ENCODE results near the gene IKBKG.

Gene IKBKG

DNA sequence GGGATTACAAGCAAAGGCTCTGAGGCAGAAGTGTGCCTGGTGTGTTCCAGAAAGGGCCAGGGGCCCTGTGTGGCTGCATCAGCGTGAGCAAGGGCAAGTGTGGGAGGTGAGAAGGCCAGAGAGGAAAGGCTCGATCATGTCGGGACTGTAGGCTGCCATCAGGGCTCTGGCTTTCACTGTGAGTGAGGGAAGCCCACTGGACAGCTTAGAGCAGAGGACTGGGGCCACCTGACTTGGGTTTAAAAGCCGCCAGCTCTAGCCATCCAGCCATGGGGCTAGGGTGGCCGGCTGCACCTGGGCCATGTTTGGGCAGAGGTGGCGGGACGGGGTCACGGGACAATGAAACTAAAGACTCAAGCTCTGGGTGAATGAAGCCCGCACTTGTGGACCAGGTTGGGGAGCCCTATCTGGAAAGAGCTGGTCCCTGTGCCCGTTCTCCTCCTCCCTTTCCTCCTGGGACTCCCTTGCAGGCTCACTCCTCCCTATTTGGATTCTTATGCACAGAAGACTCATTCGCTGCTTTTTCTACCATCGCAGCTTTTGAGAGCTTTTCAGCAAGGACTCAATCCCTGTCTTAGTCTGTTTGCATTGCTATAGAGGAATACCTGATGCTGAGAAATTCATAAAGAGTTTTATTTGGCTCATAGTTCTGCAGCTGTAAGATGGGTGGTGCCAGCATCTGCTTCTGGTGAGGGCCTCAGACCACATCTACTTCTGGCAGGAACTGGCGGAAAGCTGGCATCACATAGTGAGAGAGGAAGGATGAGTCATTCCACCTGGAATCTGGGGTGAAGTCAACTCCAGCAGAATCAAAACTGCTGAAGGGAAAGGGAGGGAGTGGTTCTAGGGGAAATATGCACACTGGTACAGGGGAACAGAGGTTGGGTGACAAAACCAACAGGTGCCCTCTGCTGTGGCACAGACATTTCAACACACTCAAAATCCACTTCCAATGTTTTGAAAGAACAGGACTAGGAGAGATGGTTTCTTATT lies 56.3 kb downstream of the IKBKG start:
- TF ChIP-seq RAD21 (IDR thresholded peaks at IDR 0.05; ENCODE audit: low read depth) (0 out of 2 replicates have a peak, but pooled peaks have one; percentile 1), NFIC (IDR thresholded peaks at IDR 0.05) (0 out of 2 replicates have a peak, but pooled peaks have one; percentile 40), TEAD4 (IDR thresholded peaks at IDR 0.05) (peak; percentile 78), TCF12 (IDR thresholded peaks at IDR 0.05; ENCODE audit: low read depth) (0 out of 2 replicates have a peak, but pooled peaks have one; percentile 45)
- TF ChIP-seq, protein P1, sequence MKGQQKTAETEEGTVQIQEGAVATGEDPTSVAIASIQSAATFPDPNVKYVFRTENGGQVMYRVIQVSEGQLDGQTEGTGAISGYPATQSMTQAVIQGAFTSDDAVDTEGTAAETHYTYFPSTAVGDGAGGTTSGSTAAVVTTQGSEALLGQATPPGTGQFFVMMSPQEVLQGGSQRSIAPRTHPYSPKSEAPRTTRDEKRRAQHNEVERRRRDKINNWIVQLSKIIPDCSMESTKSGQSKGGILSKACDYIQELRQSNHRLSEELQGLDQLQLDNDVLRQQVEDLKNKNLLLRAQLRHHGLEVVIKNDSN (IDR thresholded peaks at IDR 0.05), result no peak

DNA sequence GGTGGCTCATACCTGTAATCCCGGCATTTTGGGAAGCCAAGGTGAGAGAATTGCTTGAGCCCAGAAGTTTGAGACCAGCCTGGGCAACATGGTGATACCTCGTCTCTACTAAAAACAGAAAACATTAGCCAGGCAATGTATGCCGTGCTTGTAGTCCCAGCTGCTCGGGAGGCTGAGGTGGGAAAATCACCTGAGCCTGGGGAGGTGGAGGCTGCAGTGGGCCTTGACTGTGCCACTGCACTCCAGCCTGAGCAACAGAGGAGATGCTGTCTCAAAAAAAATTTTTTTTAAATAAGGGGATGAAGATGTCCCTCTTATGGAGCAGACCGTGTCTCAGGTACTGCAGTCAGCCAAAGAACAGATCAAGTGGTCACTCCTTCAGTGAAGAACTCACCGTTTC lies 58.1 kb downstream of the IKBKG start:
- TF ChIP-seq, protein P1 (IDR thresholded peaks at IDR 0.05), result no peak
- no peak for TF ChIP-seq YY1 (IDR thresholded peaks at IDR 0.05; ENCODE audit: low read depth)
- TF ChIP-seq, protein P2, sequence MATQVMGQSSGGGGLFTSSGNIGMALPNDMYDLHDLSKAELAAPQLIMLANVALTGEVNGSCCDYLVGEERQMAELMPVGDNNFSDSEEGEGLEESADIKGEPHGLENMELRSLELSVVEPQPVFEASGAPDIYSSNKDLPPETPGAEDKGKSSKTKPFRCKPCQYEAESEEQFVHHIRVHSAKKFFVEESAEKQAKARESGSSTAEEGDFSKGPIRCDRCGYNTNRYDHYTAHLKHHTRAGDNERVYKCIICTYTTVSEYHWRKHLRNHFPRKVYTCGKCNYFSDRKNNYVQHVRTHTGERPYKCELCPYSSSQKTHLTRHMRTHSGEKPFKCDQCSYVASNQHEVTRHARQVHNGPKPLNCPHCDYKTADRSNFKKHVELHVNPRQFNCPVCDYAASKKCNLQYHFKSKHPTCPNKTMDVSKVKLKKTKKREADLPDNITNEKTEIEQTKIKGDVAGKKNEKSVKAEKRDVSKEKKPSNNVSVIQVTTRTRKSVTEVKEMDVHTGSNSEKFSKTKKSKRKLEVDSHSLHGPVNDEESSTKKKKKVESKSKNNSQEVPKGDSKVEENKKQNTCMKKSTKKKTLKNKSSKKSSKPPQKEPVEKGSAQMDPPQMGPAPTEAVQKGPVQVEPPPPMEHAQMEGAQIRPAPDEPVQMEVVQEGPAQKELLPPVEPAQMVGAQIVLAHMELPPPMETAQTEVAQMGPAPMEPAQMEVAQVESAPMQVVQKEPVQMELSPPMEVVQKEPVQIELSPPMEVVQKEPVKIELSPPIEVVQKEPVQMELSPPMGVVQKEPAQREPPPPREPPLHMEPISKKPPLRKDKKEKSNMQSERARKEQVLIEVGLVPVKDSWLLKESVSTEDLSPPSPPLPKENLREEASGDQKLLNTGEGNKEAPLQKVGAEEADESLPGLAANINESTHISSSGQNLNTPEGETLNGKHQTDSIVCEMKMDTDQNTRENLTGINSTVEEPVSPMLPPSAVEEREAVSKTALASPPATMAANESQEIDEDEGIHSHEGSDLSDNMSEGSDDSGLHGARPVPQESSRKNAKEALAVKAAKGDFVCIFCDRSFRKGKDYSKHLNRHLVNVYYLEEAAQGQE (IDR thresholded peaks at IDR 0.05; ENCODE audit: low read depth), result no peak
- no peak for TF ChIP-seq NFIC (IDR thresholded peaks at IDR 0.05)
- TF ChIP-seq TCF12 (IDR thresholded peaks at IDR 0.05; ENCODE audit: low read depth), result no peak

DNA sequence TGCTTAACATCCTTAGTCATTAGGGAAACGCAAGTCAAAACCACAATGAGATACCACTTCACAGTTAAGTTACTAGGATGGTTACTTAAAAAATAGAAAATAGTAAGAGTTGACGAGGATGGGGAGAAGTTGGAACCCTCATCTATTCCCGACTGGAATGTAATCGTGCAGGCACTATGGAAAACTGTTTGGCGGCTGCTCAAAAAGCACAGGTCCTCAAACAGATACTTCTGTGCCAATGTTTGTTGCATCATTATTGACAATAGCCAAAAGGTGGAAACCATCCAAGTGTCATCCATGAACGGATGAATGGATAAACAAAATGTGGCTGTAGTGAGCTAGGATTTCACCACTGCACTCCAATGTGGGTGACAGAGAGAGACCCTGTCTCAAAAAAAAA lies 60.0 kb downstream of the IKBKG start:
- TF ChIP-seq EP300 (IDR thresholded peaks at IDR 0.05; ENCODE audit: borderline replicate concordance), result no peak
- no peak for TF ChIP-seq TEAD4 (IDR thresholded peaks at IDR 0.05)
- TF ChIP-seq, protein P3, sequence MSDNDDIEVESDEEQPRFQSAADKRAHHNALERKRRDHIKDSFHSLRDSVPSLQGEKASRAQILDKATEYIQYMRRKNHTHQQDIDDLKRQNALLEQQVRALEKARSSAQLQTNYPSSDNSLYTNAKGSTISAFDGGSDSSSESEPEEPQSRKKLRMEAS (IDR thresholded peaks at IDR 0.05), result no peak
- TF ChIP-seq NFIC (IDR thresholded peaks at IDR 0.05), result no peak
- no peak for TF ChIP-seq YY1 (IDR thresholded peaks at IDR 0.05; ENCODE audit: low read depth)
- TF ChIP-seq CEBPB (IDR thresholded peaks at IDR 0.05), result no peak
- no peak for TF ChIP-seq CREB1 (IDR thresholded peaks at IDR 0.05; ENCODE audit: low read depth)
- no peak for TF ChIP-seq ZBTB7A (IDR thresholded peaks at IDR 0.05; ENCODE audit: low read depth)
- TF ChIP-seq, protein P1 (IDR thresholded peaks at IDR 0.05), result no peak
- no peak for TF ChIP-seq TCF12 (IDR thresholded peaks at IDR 0.05; ENCODE audit: low read depth)
- TF ChIP-seq FOXM1 (IDR thresholded peaks at IDR 0.05; ENCODE audit: borderline replicate concordance, low read depth), result no peak
- TF ChIP-seq EGR1 (IDR thresholded peaks at IDR 0.05), result no peak
- TF ChIP-seq TAF1 (IDR thresholded peaks at IDR 0.05; ENCODE audit: low read depth), result no peak
- TF ChIP-seq, protein P2 (IDR thresholded peaks at IDR 0.05; ENCODE audit: low read depth), result no peak
- no peak for TF ChIP-seq RAD21 (IDR thresholded peaks at IDR 0.05; ENCODE audit: low read depth)

DNA sequence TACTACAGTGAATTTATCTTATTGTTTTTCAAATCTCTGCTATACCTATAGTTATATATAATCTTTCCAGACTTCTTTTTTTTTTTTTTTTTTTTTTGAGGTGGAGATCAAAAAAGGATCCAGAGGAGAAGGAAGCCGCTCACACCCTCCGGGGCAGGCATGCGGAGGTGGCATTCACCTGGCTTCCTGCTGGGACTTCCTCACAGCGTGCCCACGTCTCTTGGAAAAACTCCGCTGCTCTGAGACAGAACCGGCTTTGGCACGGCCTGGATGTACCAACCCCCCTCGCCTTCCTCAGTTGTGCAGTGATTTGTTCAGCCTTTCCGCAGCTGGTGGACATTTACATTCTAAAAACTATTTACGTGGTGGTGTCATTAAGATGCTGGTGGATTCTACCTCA lies 60.6 kb downstream of the IKBKG start:
- TF ChIP-seq EGR1 (IDR thresholded peaks at IDR 0.05), result 0 out of 2 replicates have a peak, but pooled peaks have one; percentile 19

All from Ishikawa (cell line).